CMK (cell line): Measurements from ENCODE around the gene HAUS6.
"Not testable (repeated sequence)": the region's sequence is repeated elsewhere in the genome, so short reads cannot be mapped to it uniquely, and the experiment has no call there.

Experiments used
- DNase-seq: peaks from one replicate; pipeline ENCODE4 v3.0.0-alpha.2; 2010; ENCODE audit warnings: low read depth

HAUS6 gene

GRCh38 chr9:19048966-19049916, 53.5 kb downstream of the HAUS6 start, which contains the start of gene RRAGA:
TSS of gene RRAGA (plus strand) at chr9:19049427. CDS start at chr9:19049660, 233 bp downstream.
- DNase-seq = peak; percentile 74

GRCh38 chr9:19036611-19037010, 66.1 kb downstream of the HAUS6 start:
- DNase-seq = no peak

- no peak for DNase-seq
These were observed 69.7 kb downstream of the HAUS6 start, which contains the start of gene SAXO1 for GRCh38 chr9:19033015-19033414. TSS of gene SAXO1 (minus strand) at chr9:19033209. CDS start at chr9:19032908, 301 bp downstream.

GRCh38 chr9:19032406-19032805, 70.3 kb downstream of the HAUS6 start:
- no peak for DNase-seq

- no peak for DNase-seq
These were observed 71.8 kb downstream of the HAUS6 start for GRCh38 chr9:19030899-19031298.

- DNase-seq = no peak
These were observed 73.8 kb downstream of the HAUS6 start for GRCh38 chr9:19028835-19029451.

GRCh38 chr9:19027825-19028224, 74.9 kb downstream of the HAUS6 start:
- no peak for DNase-seq

GRCh38 chr9:19026375-19026774, 76.3 kb downstream of the HAUS6 start:
- no peak for DNase-seq

- DNase-seq = no peak
These were observed 79.6 kb downstream of the HAUS6 start for GRCh38 chr9:19023078-19023477.

GRCh38 chr9:19022206-19022605, 80.5 kb downstream of the HAUS6 start:
- DNase-seq = no peak

- DNase-seq = not testable (repeated sequence)
These were observed 81.1 kb downstream of the HAUS6 start for GRCh38 chr9:19021649-19022048.

- DNase-seq = no peak
These were observed 81.7 kb downstream of the HAUS6 start for GRCh38 chr9:19020886-19021455.

- DNase-seq = no peak
These were observed 84.5 kb downstream of the HAUS6 start for GRCh38 chr9:19018201-19018600.

GRCh38 chr9:19009391-19009965, 93.2 kb downstream of the HAUS6 start:
- DNase-seq = no peak
